Measurements from ENCODE around the gene OBSCN. TPM values are rescaled to one million over a fixed set of nuclear protein-coding genes. Genes with fewer than 3 reads are reported as not detected.

Gene OBSCN
- total RNA-seq, 1 experiment from 2014 or later = 10.5 TPM

DNA sequence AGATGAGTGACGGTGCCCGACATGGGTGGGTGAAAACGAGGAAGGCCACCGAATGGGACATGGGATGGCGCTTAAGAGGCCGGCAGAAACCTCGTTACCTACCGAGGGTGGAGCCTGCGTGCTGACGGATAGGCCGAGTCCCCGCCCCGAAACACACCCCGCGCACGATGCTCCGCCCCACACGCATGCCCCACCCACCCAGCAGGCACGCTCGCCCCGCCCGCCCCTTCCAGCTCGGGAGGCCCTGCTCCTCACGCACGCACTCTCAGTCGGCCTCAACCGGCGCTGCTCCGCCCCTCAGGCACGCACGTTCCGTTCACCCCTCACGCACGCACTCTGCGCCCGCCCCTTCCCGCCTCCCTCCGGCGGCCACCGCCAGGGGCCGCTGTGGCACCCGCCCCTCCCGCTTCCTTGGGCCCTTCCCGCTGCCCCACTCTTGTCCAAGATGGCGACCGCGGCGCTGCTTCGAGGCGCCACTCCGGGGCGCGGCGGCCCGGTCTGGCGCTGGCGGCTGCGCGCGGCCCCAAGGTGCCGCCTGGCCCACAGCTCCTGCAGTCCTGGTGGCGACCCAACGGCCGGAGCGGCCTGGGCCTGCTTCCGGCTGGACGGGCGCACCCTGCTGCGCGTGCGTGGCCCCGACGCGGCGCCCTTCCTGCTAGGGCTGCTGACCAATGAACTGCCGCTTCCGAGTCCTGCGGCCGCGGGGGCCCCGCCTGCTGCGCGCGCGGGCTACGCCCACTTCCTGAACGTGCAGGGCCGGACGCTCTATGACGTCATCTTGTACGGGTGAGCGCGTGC, 42.3 kb upstream of the OBSCN start, which contains the start of gene IBA57:
TSS of gene IBA57 (plus strand) at position 433 of the 798 bp plus-strand sequence. CDS start at position 446, 13 bp downstream.
- ATAC-seq = peak; percentile 92
- H3K4me1 ChIP-seq (ENCODE audit: control insufficient read depth, insufficient read depth, low read length) = peaks cover 13% of the 10 kb centered on the region
- BruUV-seq (replicated peaks) = no TSS peak
- no peaks in the 10 kb centered on the region for H3K9me3 ChIP-seq (ENCODE audit: control insufficient read depth, insufficient read depth, low read depth, low read length)
- peak within 1 kb of the TSS; percentile 69 to 83 for H3K4me3 ChIP-seq (ENCODE audit: low read depth in 2 of 2, low read length in 2 of 2)
- H3K27me3 ChIP-seq (ENCODE audit: control insufficient read depth, insufficient read depth, low read length) = no peaks in the 10 kb centered on the region
- peak within 1 kb of the TSS; percentile 93 for H3K27ac ChIP-seq (ENCODE audit: low read length)
- intact Hi-C loops (cut with micrococcal nuclease; ENCODE audit: unreplicated experiment) (no loop called here), in situ Hi-C loops (cut with HindIII; ENCODE audit: low pct_unique_long_range_greater_than_20kb, low sequenced_read_pairs) (no loop called here)
- POLR2A ChIA-PET = interaction anchor here (0.6 kb wide), 3 partner anchors 13 to 1539 kb away, joined by 3 to 6 read pairs (median 4); no protein-coding TSS in a partner anchor
- CTCF ChIA-PET = interaction anchor here (0.5 to 0.9 kb wide), 7 partner anchors 21 to 1745 kb away, joined by 3 to 7 read pairs (median 3); partner anchors contain the start of gene GUK1
- DNase-seq (ENCODE audit: low read depth, low spot score) = peak; percentile 87
- H3K36me3 ChIP-seq (ENCODE audit: control insufficient read depth, insufficient read depth, low read length) = no peaks in the 10 kb centered on the region
- TF ChIP-seq, protein P1, sequence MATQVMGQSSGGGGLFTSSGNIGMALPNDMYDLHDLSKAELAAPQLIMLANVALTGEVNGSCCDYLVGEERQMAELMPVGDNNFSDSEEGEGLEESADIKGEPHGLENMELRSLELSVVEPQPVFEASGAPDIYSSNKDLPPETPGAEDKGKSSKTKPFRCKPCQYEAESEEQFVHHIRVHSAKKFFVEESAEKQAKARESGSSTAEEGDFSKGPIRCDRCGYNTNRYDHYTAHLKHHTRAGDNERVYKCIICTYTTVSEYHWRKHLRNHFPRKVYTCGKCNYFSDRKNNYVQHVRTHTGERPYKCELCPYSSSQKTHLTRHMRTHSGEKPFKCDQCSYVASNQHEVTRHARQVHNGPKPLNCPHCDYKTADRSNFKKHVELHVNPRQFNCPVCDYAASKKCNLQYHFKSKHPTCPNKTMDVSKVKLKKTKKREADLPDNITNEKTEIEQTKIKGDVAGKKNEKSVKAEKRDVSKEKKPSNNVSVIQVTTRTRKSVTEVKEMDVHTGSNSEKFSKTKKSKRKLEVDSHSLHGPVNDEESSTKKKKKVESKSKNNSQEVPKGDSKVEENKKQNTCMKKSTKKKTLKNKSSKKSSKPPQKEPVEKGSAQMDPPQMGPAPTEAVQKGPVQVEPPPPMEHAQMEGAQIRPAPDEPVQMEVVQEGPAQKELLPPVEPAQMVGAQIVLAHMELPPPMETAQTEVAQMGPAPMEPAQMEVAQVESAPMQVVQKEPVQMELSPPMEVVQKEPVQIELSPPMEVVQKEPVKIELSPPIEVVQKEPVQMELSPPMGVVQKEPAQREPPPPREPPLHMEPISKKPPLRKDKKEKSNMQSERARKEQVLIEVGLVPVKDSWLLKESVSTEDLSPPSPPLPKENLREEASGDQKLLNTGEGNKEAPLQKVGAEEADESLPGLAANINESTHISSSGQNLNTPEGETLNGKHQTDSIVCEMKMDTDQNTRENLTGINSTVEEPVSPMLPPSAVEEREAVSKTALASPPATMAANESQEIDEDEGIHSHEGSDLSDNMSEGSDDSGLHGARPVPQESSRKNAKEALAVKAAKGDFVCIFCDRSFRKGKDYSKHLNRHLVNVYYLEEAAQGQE (IDR thresholded peaks at IDR 0.05; ENCODE audit: insufficient read depth in 1 of 2, low read depth in 2 of 2, low read length in 1 of 2) = no peak
- TF ChIP-seq TCF7L2 (IDR thresholded peaks at IDR 0.05; ENCODE audit: low read depth, low read length) = peak; percentile 27; the same call in 1 of the 2 replicates
- peak; percentile 79; the same call in 1 of the 2 replicates for TF ChIP-seq SIN3A (IDR thresholded peaks at IDR 0.05; ENCODE audit: borderline replicate concordance, insufficient read depth, low read depth, low read length)
- TF ChIP-seq, protein P2, sequence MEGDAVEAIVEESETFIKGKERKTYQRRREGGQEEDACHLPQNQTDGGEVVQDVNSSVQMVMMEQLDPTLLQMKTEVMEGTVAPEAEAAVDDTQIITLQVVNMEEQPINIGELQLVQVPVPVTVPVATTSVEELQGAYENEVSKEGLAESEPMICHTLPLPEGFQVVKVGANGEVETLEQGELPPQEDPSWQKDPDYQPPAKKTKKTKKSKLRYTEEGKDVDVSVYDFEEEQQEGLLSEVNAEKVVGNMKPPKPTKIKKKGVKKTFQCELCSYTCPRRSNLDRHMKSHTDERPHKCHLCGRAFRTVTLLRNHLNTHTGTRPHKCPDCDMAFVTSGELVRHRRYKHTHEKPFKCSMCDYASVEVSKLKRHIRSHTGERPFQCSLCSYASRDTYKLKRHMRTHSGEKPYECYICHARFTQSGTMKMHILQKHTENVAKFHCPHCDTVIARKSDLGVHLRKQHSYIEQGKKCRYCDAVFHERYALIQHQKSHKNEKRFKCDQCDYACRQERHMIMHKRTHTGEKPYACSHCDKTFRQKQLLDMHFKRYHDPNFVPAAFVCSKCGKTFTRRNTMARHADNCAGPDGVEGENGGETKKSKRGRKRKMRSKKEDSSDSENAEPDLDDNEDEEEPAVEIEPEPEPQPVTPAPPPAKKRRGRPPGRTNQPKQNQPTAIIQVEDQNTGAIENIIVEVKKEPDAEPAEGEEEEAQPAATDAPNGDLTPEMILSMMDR (IDR thresholded peaks at IDR 0.05) = peak; percentile 98
- TF ChIP-seq POLR2AphosphoS5 (IDR thresholded peaks at IDR 0.05; ENCODE audit: low read depth, low read length) = peak; percentile 89

DNA sequence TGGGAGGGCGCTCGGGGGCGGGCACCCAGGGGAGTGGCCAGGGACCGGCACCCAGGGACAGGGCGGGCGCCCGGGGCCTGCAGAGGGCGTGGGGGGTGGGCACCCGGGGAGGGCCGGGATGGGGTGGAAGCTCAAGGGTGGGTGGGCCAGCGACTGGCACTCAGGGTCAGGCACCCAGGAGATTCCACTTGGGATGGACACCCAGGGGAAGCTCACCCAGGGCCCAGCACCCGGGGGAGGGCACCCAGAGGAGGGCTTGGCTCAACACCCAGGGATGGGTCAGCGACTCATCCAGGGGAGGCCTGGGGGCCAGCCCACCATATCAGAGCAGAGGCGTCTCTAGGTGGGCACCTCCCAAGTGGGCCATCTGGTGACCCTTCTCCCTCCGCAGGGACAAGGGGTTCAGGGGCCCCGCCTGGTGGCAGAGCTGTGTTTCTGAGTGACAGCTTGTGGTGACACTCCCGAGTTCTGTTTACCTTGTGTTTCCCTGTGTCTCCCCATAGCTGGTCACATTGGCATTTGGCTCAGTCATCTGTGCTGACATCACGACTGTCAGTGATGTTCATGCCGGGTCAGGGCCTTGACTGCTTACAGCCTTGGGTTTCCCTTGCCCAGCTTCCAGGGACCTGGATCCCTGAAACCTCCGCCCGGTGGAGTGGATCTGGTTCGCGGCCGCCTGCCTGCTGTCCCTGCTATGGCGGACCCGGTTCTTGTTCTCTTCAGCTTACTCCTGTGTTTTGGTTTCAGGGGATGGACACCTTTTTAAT, 41.5 kb upstream of the OBSCN start:
- peak overlapping the region; percentile 80 for H3K27ac ChIP-seq (ENCODE audit: low read length)
- TF ChIP-seq TCF7L2 (IDR thresholded peaks at IDR 0.05; ENCODE audit: low read depth, low read length) (no peak), SIN3A (IDR thresholded peaks at IDR 0.05; ENCODE audit: borderline replicate concordance, insufficient read depth, low read depth, low read length) (0 out of 2 replicates have a peak, but pooled peaks have one; percentile 75), POLR2AphosphoS5 (IDR thresholded peaks at IDR 0.05; ENCODE audit: low read depth, low read length) (no peak)
- TF ChIP-seq, protein P1 (IDR thresholded peaks at IDR 0.05; ENCODE audit: insufficient read depth in 1 of 2, low read depth in 2 of 2, low read length in 1 of 2) = no peak
- no peaks in the 10 kb centered on the region for H3K36me3 ChIP-seq (ENCODE audit: control insufficient read depth, insufficient read depth, low read length)
- DNase-seq (ENCODE audit: low read depth, low spot score) (peak; percentile 48), ATAC-seq (peak; percentile 34)
- ChIA-PET POLR2A (interaction anchor here (0.6 kb wide), 4 partner anchors 9 to 316 kb away, joined by 3 to 13 read pairs (median 4); no protein-coding TSS in a partner anchor), CTCF (interaction anchor here (0.6 to 0.9 kb wide), 3 partner anchors 36 to 167 kb away, joined by 3 to 5 read pairs (median 3); no protein-coding TSS in a partner anchor)
- peak overlapping the region; percentile 69 to 70 for H3K4me3 ChIP-seq (ENCODE audit: low read depth in 2 of 2, low read length in 2 of 2)
- in situ Hi-C loops (cut with HindIII; ENCODE audit: low pct_unique_long_range_greater_than_20kb, low sequenced_read_pairs) (no loop called here), intact Hi-C loops (cut with micrococcal nuclease; ENCODE audit: unreplicated experiment) (no loop called here)
- no peaks in the 10 kb centered on the region for H3K27me3 ChIP-seq (ENCODE audit: control insufficient read depth, insufficient read depth, low read length)
- H3K9me3 ChIP-seq (ENCODE audit: control insufficient read depth, insufficient read depth, low read depth, low read length) = no peaks in the 10 kb centered on the region
- BruUV-seq (replicated peaks) = no TSS peak
- H3K4me1 ChIP-seq (ENCODE audit: control insufficient read depth, insufficient read depth, low read length) = peaks cover 13% of the 10 kb centered on the region
